Thoracic aorta (tissue), 2 donors: ENCODE data around the gene FAM120A. TPM values are rescaled to one million over a fixed set of nuclear protein-coding genes. Genes with fewer than 3 reads are reported as not detected.

Experiments used
- ATAC-seq: fragments of 150-250 bp; one replicate; pipeline ENCODE4 v1.8.0; 2017; ENCODE audit warnings: low read depth; ENCODE audit not compliant: insufficient number of reproducible peaks, low FRiP score
- DNase-seq: peaks from one replicate; pipeline ENCODE4 v3.0.0-alpha.2; 2020; ENCODE audit warnings: low spot score
- H3K27ac ChIP-seq, 2 donors: fragments of 200-600 bp; sonication (generic); 1 replicate in 1 of 2; 2 replicates in 1 of 2; pipeline ENCODE4 v1.5.1; 2016; ENCODE audit warnings: mild to moderate bottlenecking in 2 of 2, moderate library complexity in 2 of 2
- H3K27me3 ChIP-seq: fragments of 200-600 bp; sonication (generic); replicated peaks from 2 replicates; pipeline ENCODE4 v1.6.0; 2016; ENCODE audit warnings: mild to moderate bottlenecking; ENCODE audit not compliant: insufficient read depth
- H3K36me3 ChIP-seq: fragments of 200-600 bp; sonication (generic); one replicate; pipeline ENCODE4 v1.5.1; 2016
- H3K4me1 ChIP-seq, 2 donors: fragments of 200-600 bp; sonication (generic); 1 replicate in 1 of 2; 2 replicates in 1 of 2; pipeline versions ENCODE4 v1.5.1 to v1.6.0; 2016; ENCODE audit warnings: low read depth in 2 of 2, mild to moderate bottlenecking in 1 of 2; ENCODE audit not compliant: control insufficient read depth in 1 of 2
- H3K4me3 ChIP-seq: fragments of 200-600 bp; sonication (generic); 2 replicates; pipeline ENCODE4 v1.5.1; 2016; ENCODE audit warnings: mild to moderate bottlenecking
- H3K9me3 ChIP-seq: fragments of 200-600 bp; sonication (generic); 2 replicates; pipeline ENCODE4 v1.5.1; 2016
- total RNA-seq, 2 donors: library from RNA; depleted of rRNA; stranded (reverse); fragments of >200 nt; gene quantifications; one replicate each; pipeline versions ENCODE4 v1.1.0 to v1.2.3, GENCODE V29; 2016
- TF ChIP-seq, protein P1 (sequence below): fragments of 200-600 bp; sonication (generic); IDR thresholded peaks from one replicate; pipeline ENCODE4 v1.5.1; 2019; ENCODE audit warnings: antibody characterized with exemption

FAM120A gene
- total RNA-seq, 2 donors from 2014 or later, result 65.3 to 87.8 TPM

- Histone ChIP-seq H3K4me1 (peaks cover 3 to 62% of the 10 kb centered on the region in 2 donors), H3K27ac (no peak overlapping the region), H3K27me3 (no peaks in the 10 kb centered on the region), H3K4me3 (no peak overlapping the region), H3K36me3 (no peaks in the 10 kb centered on the region), H3K9me3 (no peaks in the 10 kb centered on the region)
- DNase-seq (no peak), ATAC-seq (no peak)
- TF ChIP-seq, protein P1, sequence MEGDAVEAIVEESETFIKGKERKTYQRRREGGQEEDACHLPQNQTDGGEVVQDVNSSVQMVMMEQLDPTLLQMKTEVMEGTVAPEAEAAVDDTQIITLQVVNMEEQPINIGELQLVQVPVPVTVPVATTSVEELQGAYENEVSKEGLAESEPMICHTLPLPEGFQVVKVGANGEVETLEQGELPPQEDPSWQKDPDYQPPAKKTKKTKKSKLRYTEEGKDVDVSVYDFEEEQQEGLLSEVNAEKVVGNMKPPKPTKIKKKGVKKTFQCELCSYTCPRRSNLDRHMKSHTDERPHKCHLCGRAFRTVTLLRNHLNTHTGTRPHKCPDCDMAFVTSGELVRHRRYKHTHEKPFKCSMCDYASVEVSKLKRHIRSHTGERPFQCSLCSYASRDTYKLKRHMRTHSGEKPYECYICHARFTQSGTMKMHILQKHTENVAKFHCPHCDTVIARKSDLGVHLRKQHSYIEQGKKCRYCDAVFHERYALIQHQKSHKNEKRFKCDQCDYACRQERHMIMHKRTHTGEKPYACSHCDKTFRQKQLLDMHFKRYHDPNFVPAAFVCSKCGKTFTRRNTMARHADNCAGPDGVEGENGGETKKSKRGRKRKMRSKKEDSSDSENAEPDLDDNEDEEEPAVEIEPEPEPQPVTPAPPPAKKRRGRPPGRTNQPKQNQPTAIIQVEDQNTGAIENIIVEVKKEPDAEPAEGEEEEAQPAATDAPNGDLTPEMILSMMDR, result no peak
Observed at GRCh38 chr9:93588641-93589609, 137.4 kb downstream of the FAM120A start.

GRCh38 chr9:93589688-93590087, 138.2 kb downstream of the FAM120A start:
- TF ChIP-seq, protein P1, result no peak
- no peak for DNase-seq
- Histone ChIP-seq H3K27me3 (no peaks in the 10 kb centered on the region), H3K4me3 (no peak overlapping the region), H3K4me1 (peaks cover 3 to 62% of the 10 kb centered on the region in 2 donors), H3K9me3 (no peaks in the 10 kb centered on the region), H3K27ac (no peak overlapping the region), H3K36me3 (no peaks in the 10 kb centered on the region)
- ATAC-seq, result no peak

DNA sequence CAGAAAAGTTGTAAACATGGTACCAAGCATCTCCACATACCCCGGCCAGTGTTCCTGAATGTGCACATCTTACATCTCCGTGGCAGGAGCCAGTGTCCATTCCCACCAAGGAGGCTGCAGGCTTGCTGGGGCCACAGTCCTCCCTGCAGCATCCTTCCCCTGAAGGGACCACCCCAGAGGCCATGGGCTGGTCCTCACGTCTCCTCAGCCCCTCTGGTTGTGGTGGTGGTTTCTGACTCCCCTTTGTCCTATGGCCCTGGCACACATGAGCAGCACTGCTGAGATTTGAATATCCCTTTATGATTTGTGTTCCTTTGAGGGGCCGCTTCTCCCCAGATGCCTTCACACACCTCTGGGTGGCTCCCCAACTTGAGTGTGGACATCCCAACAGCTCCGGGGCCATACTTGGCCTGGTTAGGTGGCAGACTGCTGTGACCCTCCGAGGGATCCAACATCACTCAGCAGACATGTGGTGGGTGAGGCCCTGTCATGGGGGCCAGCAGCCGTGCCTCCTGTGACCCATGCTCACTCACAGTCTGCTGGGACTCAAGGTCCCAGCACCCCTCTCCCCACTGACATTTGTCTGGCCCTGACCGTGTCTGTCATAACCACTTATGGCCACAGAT, 139.2 kb downstream of the FAM120A start:
- H3K27ac ChIP-seq, result no peak overlapping the region
- H3K4me3 ChIP-seq, result no peak overlapping the region
- H3K27me3 ChIP-seq, result no peaks in the 10 kb centered on the region
- H3K4me1 ChIP-seq, result peaks cover 3 to 61% of the 10 kb centered on the region in 2 donors
- DNase-seq (no peak), ATAC-seq (no peak)
- TF ChIP-seq, protein P1, result no peak
- H3K36me3 ChIP-seq, result no peaks in the 10 kb centered on the region
- no peaks in the 10 kb centered on the region for H3K9me3 ChIP-seq

DNA sequence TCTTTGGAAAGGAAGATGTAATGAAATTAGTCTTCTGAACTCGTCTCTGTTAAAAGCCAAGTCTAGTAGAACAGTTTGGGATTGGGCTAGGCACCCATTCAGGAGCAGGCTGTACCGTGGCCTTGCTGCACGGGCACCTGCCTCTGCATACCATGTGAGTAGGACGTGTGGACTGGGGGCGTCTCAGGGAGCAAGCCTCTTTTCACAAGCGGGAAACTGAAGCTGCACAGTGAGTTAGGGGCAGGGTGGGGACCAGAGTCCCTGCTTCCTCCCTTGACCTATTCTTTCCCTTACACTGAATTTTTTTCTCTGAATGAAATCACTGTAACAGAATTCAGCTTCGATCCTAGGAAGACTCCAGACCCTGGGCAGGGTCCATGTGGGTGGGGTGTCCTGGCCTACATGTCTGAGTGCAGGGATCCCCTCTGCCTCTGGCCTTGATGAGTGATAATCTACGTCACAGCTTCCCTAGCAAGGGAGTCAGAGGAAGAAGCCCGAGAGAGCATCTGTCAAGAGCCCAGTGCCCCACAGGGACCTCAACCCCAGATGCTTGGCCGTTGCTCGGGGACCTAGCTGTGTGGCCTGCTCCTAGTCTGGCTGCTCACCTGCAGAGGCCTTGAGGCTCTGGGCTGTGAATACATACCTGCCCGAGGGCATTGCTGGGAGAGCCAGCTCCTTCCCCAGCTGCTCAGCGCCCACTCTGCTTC, 140.0 kb downstream of the FAM120A start:
- TF ChIP-seq, protein P1, result no peak
- Histone ChIP-seq H3K36me3 (no peaks in the 10 kb centered on the region), H3K9me3 (no peaks in the 10 kb centered on the region), H3K27ac (no peak overlapping the region), H3K27me3 (no peaks in the 10 kb centered on the region), H3K4me1 (peaks cover 3 to 54% of the 10 kb centered on the region in 2 donors), H3K4me3 (no peak overlapping the region)
- ATAC-seq (no peak), DNase-seq (no peak)
